Suprapubic skin (tissue), 4 donors: ENCODE data around the gene ANKH. TPM values are rescaled to one million over a fixed set of nuclear protein-coding genes. Genes with fewer than 3 reads are reported as not detected.

Experiments used
- DNase-seq, 2 donors: peaks; one replicate each; pipeline ENCODE4 v3.0.0-alpha.2; 2019; ENCODE audit warnings: low spot score in 2 of 2
- H3K27ac ChIP-seq: fragments of 200-600 bp; sonication (generic); one replicate; pipeline ENCODE4 v1.5.1; 2019
- H3K27me3 ChIP-seq: fragments of 200-600 bp; sonication (generic); one replicate; pipeline ENCODE4 v1.5.1; 2019
- H3K36me3 ChIP-seq: fragments of 200-600 bp; sonication (generic); one replicate; pipeline ENCODE4 v1.5.1; 2019
- H3K4me1 ChIP-seq: fragments of 200-600 bp; sonication (generic); one replicate; pipeline ENCODE4 v1.5.1; 2019
- H3K4me3 ChIP-seq: fragments of 200-600 bp; sonication (generic); one replicate; pipeline ENCODE4 v1.5.1; 2019; ENCODE audit warnings: mild to moderate bottlenecking
- H3K9me3 ChIP-seq: fragments of 200-600 bp; sonication (generic); one replicate; pipeline ENCODE4 v1.5.1; 2019
- CTCF ChIP-seq, 2 donors: fragments of 200-600 bp in 1 of 2; fragments of 450-650 bp in 1 of 2; sonication (generic) in 1 of 2; IDR thresholded peaks; one replicate each; pipeline ENCODE4 v1.5.1; 2016 to 2019; ENCODE audit warnings: antibody characterized with exemption in 2 of 2, mild to moderate bottlenecking in 1 of 2, moderate library complexity in 1 of 2
- EP300 ChIP-seq: sonication (generic); formaldehyde crosslinking; IDR thresholded peaks from one replicate; pipeline ENCODE4 v1.6.1; 2017; ENCODE audit warnings: antibody characterized with exemption
- POLR2A ChIP-seq, 2 donors: fragments of 450-650 bp; IDR thresholded peaks; one replicate each; pipeline ENCODE4 v1.6.1; 2017; ENCODE audit warnings: antibody characterized with exemption in 2 of 2, mild to moderate bottlenecking in 2 of 2, moderate library complexity in 2 of 2
- POLR2AphosphoS5 ChIP-seq, 3 donors: sonication (generic); formaldehyde crosslinking; IDR thresholded peaks; one replicate each; pipeline ENCODE4 v1.6.1; 2017; ENCODE audit warnings: antibody characterized with exemption in 3 of 3
- WGBS: methylation state at CpG from one replicate; pipeline ENCODE4 v1.1.5; 2018; 5-methylcytosine and 5-hydroxymethylcytosine counted together
- total RNA-seq, 4 donors: library from RNA; depleted of rRNA; stranded (reverse); fragments of >200 nt; gene quantifications; one replicate each; pipeline ENCODE4 v1.1.0, GENCODE V29; 2016

ANKH gene
- total RNA-seq, 4 donors from 2014 or later: 59.8 to 86.1 (median 70.4) TPM

GRCh38 chr5:14728459-14728938 lies 143.1 kb downstream of the ANKH start:
- Histone ChIP-seq H3K27me3 (no peaks in the 10 kb centered on the region), H3K4me1 (peaks cover 5% of the 10 kb centered on the region), H3K9me3 (no peaks in the 10 kb centered on the region), H3K4me3 (no peak overlapping the region), H3K27ac (no peak overlapping the region), H3K36me3 (peaks cover 16% of the 10 kb centered on the region)
- no peak for TF ChIP-seq POLR2A (IDR thresholded peaks at IDR 0.05)
- no peak for TF ChIP-seq POLR2AphosphoS5 (IDR thresholded peaks at IDR 0.05)
- no peak for DNase-seq
- WGBS: 83% methylated on average over 15 of the region's 15 CpGs

- Histone ChIP-seq H3K27me3 (no peaks in the 10 kb centered on the region), H3K4me3 (no peak overlapping the region), H3K9me3 (no peaks in the 10 kb centered on the region), H3K36me3 (peaks cover 16% of the 10 kb centered on the region), H3K27ac (no peak overlapping the region), H3K4me1 (peaks cover 5% of the 10 kb centered on the region)
- no peak for DNase-seq
- TF ChIP-seq POLR2AphosphoS5 (IDR thresholded peaks at IDR 0.05) (no peak), CTCF (IDR thresholded peaks at IDR 0.05) (no peak), POLR2A (IDR thresholded peaks at IDR 0.05) (no peak)
- WGBS: 87% methylated on average over 7 of the region's 7 CpGs
Observed at GRCh38 chr5:14727928-14728458, 143.6 kb downstream of the ANKH start.

- 4% methylated on average over 7 of the region's 7 CpGs for WGBS
- no peak for TF ChIP-seq EP300
- peak; percentile 86 for TF ChIP-seq CTCF (IDR thresholded peaks at IDR 0.05)
- TF ChIP-seq POLR2AphosphoS5 (IDR thresholded peaks at IDR 0.05): no peak
- TF ChIP-seq POLR2A (IDR thresholded peaks at IDR 0.05): no peak
- peaks cover 16% of the 10 kb centered on the region for H3K36me3 ChIP-seq
- H3K27me3 ChIP-seq: no peaks in the 10 kb centered on the region
- no peak for DNase-seq
- H3K9me3 ChIP-seq: no peaks in the 10 kb centered on the region
- peaks cover 5% of the 10 kb centered on the region for H3K4me1 ChIP-seq
- H3K4me3 ChIP-seq: no peak overlapping the region
- no peak overlapping the region for H3K27ac ChIP-seq
Observed at GRCh38 chr5:14727428-14727865, 144.1 kb downstream of the ANKH start.

- Histone ChIP-seq H3K27ac (no peak overlapping the region), H3K27me3 (no peaks in the 10 kb centered on the region), H3K4me1 (peaks cover 5% of the 10 kb centered on the region), H3K9me3 (no peaks in the 10 kb centered on the region), H3K4me3 (no peak overlapping the region), H3K36me3 (peaks cover 15% of the 10 kb centered on the region)
- no peak for DNase-seq
- WGBS: 88% methylated on average over 14 of the region's 14 CpGs
- TF ChIP-seq EP300 (no peak), POLR2A (IDR thresholded peaks at IDR 0.05) (no peak), POLR2AphosphoS5 (IDR thresholded peaks at IDR 0.05) (no peak), CTCF (IDR thresholded peaks at IDR 0.05) (no peak)
Observed at GRCh38 chr5:14726066-14726838, 145.3 kb downstream of the ANKH start.

GRCh38 chr5:14724633-14725032 lies 146.9 kb downstream of the ANKH start:
- Histone ChIP-seq H3K27me3 (no peaks in the 10 kb centered on the region), H3K27ac (no peak overlapping the region)
- WGBS: 89% methylated on average over 10 of the region's 10 CpGs

More at GRCh38 chr5:14724633-14725032, 146.9 kb downstream of the ANKH start:
- peaks cover 5% of the 10 kb centered on the region for H3K4me1 ChIP-seq
- TF ChIP-seq CTCF (IDR thresholded peaks at IDR 0.05) (no peak), EP300 (no peak), POLR2AphosphoS5 (IDR thresholded peaks at IDR 0.05) (no peak), POLR2A (IDR thresholded peaks at IDR 0.05) (no peak)
- no peaks in the 10 kb centered on the region for H3K9me3 ChIP-seq
- DNase-seq: no peak
- peaks cover 2% of the 10 kb centered on the region for H3K36me3 ChIP-seq
- H3K4me3 ChIP-seq: no peak overlapping the region
